ENCODE results near the gene CCDC90B.

CCDC90B gene

DNA sequence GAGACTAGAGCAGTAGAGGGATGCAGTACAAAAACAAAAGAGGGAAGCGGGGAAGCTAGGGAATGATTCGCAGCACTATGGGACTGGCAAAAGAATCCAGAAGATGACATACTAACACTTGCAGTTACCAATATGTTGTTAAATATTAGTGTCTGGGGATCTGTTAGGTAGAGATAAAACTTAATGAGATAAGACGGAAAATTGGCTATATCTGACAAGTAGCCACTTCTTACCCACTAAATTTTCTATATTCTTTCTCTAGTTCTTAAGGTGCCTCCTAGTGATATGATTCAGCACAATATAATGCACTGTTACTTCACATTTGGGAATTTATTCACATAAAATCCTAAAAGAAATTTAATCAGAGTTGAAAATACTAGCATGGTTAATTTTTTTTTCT, 30.8 kb downstream of the CCDC90B start:
- no peak for DNase-seq (ENCODE audit: low read depth)
- H3K4me3 ChIP-seq (ENCODE audit: low read depth, low read length): no peak overlapping the region
- TF ChIP-seq MYC (IDR thresholded peaks at IDR 0.05; ENCODE audit: low read depth, low read length) (no peak), POLR2A (IDR thresholded peaks at IDR 0.05; ENCODE audit: extremely low read depth, insufficient read length) (no peak)
- TF ChIP-seq, protein P1, sequence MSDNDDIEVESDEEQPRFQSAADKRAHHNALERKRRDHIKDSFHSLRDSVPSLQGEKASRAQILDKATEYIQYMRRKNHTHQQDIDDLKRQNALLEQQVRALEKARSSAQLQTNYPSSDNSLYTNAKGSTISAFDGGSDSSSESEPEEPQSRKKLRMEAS (IDR thresholded peaks at IDR 0.05; ENCODE audit: low read depth, low read length): no peak
- TF ChIP-seq, protein P2, sequence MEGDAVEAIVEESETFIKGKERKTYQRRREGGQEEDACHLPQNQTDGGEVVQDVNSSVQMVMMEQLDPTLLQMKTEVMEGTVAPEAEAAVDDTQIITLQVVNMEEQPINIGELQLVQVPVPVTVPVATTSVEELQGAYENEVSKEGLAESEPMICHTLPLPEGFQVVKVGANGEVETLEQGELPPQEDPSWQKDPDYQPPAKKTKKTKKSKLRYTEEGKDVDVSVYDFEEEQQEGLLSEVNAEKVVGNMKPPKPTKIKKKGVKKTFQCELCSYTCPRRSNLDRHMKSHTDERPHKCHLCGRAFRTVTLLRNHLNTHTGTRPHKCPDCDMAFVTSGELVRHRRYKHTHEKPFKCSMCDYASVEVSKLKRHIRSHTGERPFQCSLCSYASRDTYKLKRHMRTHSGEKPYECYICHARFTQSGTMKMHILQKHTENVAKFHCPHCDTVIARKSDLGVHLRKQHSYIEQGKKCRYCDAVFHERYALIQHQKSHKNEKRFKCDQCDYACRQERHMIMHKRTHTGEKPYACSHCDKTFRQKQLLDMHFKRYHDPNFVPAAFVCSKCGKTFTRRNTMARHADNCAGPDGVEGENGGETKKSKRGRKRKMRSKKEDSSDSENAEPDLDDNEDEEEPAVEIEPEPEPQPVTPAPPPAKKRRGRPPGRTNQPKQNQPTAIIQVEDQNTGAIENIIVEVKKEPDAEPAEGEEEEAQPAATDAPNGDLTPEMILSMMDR (IDR thresholded peaks at IDR 0.05; ENCODE audit: low read depth, low read length): no peak

DNA sequence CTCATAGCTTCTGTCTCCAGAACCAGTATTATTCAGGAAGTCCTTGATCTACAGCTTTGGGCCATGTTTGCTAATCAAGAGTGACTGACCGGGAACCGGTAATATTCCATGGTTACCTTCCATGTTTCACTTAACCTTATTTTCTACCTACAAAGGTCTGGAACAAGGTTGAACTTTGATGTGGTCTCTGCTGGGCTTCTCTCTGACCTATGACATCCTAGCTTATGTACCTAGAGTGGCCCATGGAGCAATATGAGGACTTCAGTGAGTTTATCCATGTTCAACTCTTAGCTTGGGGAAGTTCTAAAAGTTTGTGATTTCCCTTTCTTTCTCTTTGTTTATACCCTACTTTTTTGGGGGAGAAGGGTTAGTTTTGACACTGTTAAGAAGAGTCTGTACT, 33.2 kb downstream of the CCDC90B start:
- TF ChIP-seq, protein P1 (IDR thresholded peaks at IDR 0.05; ENCODE audit: low read depth, low read length): no peak
- no peak for TF ChIP-seq MYC (IDR thresholded peaks at IDR 0.05; ENCODE audit: low read depth, low read length)
- TF ChIP-seq, protein P2 (IDR thresholded peaks at IDR 0.05; ENCODE audit: low read depth, low read length): no peak
- no peak for TF ChIP-seq POLR2A (IDR thresholded peaks at IDR 0.05; ENCODE audit: extremely low read depth, insufficient read length)
- DNase-seq (ENCODE audit: low read depth): no peak
- no peak overlapping the region for H3K4me3 ChIP-seq (ENCODE audit: low read depth, low read length)

DNA sequence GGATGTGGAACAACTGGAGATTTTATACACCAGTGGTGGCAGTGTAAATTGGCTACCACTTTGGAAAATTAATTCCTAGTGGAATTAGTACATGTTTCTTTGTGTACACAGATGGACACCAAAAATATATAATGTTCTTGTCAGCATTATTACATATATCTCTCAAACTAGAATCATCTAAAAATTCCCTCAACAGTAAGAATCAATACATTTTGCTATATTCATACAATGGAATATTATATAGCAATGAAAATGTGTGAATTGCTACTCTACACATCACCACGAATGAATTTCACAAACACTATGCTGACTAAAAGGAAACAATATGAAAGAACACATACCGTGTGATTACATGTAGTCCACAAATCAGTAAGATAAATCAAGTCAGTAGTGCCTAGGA, 33.9 kb downstream of the CCDC90B start:
- DNase-seq (ENCODE audit: low read depth): no peak
- no peak overlapping the region for H3K4me3 ChIP-seq (ENCODE audit: low read depth, low read length)
- TF ChIP-seq MYC (IDR thresholded peaks at IDR 0.05; ENCODE audit: low read depth, low read length) (no peak), POLR2A (IDR thresholded peaks at IDR 0.05; ENCODE audit: extremely low read depth, insufficient read length) (no peak)
- TF ChIP-seq, protein P1 (IDR thresholded peaks at IDR 0.05; ENCODE audit: low read depth, low read length): no peak
- TF ChIP-seq, protein P2 (IDR thresholded peaks at IDR 0.05; ENCODE audit: low read depth, low read length): no peak

DNA sequence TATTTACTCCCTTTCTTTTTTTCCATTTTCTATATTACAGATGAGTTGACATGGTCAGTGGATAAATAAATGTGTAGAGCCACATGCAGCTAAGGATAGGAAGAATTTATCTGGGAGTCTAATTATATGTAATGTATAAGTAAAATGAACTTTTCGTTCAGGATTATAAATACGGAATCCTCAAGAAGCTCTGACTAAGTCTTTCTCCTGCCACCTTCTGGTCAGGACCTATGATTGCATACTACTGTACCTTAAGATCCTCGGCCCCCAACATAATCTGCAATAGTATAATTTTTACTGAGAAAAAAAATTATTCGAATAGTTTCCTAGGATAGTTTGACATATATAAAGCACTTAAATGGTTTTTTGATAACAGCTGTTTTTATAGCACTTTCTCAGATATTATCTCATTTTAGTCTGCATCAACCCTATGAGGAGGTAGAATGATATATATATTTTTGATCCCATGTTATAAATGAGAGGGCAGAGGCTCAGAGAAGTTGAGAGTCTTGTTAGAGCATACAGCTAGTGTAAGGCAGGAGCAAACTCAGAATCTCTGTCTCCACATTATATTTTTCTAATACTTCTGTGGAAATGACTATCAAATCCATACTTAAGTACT, 36.1 kb downstream of the CCDC90B start:
- peak; percentile 61 for DNase-seq (ENCODE audit: low read depth)
- no peak for TF ChIP-seq POLR2A (IDR thresholded peaks at IDR 0.05; ENCODE audit: extremely low read depth, insufficient read length)
- TF ChIP-seq, protein P1 (IDR thresholded peaks at IDR 0.05; ENCODE audit: low read depth, low read length): no peak
- TF ChIP-seq MYC (IDR thresholded peaks at IDR 0.05; ENCODE audit: low read depth, low read length): no peak
- TF ChIP-seq, protein P2 (IDR thresholded peaks at IDR 0.05; ENCODE audit: low read depth, low read length): peak; percentile 81
- H3K4me3 ChIP-seq (ENCODE audit: low read depth, low read length): no peak overlapping the region

DNA sequence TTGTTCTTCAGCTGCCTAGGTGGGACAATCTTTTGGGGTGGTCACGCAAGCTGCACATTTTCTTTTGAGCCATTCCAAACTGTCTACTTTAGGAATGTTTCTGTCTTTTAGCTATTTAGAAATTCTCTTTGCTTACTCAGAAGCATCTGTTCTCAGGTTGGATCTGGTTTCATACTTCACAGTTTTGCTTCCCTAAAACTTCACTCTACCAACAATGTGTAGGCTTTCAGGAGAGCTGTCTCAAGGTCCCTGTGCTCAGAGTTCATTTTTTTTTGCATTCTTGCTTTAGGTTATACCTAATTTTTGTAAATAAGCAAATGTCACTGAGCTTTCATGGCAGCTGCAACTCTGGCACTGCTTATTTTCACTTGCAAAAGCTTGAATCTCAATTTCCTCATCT, 36.7 kb downstream of the CCDC90B start:
- no peak for TF ChIP-seq POLR2A (IDR thresholded peaks at IDR 0.05; ENCODE audit: extremely low read depth, insufficient read length)
- TF ChIP-seq, protein P2 (IDR thresholded peaks at IDR 0.05; ENCODE audit: low read depth, low read length): no peak
- TF ChIP-seq, protein P1 (IDR thresholded peaks at IDR 0.05; ENCODE audit: low read depth, low read length): no peak
- TF ChIP-seq MYC (IDR thresholded peaks at IDR 0.05; ENCODE audit: low read depth, low read length): no peak
- DNase-seq (ENCODE audit: low read depth): no peak
- H3K4me3 ChIP-seq (ENCODE audit: low read depth, low read length): no peak overlapping the region

All from NB4 (cell line).